Stimulated activated CD8-positive, alpha-beta memory T cell treated with anti-CD3 and anti-CD28 coated beads, Interleukin-2, amount 100 ng/mL, for 48 hours (primary cell): ENCODE results near the gene OR2G6.
"Not testable (repeated sequence)": the region's sequence is repeated elsewhere in the genome, so short reads cannot be mapped to it uniquely, and the experiment has no call there.

Experiments
- DNase-seq, 2 donors: peaks; one replicate each; pipeline ENCODE4 v3.0.0-alpha.2; 2020; ENCODE audit warnings: low read depth in 2 of 2

Gene OR2G6

GRCh38 chr1:248574657-248575056 is 66.8 kb downstream of the OR2G6 start, which contains the start of gene OR2T34:
TSS of gene OR2T34 (minus strand) at chr1:248574757. CDS start at chr1:248574757, 0 bp downstream.
- DNase-seq: not testable (repeated sequence)

DNA sequence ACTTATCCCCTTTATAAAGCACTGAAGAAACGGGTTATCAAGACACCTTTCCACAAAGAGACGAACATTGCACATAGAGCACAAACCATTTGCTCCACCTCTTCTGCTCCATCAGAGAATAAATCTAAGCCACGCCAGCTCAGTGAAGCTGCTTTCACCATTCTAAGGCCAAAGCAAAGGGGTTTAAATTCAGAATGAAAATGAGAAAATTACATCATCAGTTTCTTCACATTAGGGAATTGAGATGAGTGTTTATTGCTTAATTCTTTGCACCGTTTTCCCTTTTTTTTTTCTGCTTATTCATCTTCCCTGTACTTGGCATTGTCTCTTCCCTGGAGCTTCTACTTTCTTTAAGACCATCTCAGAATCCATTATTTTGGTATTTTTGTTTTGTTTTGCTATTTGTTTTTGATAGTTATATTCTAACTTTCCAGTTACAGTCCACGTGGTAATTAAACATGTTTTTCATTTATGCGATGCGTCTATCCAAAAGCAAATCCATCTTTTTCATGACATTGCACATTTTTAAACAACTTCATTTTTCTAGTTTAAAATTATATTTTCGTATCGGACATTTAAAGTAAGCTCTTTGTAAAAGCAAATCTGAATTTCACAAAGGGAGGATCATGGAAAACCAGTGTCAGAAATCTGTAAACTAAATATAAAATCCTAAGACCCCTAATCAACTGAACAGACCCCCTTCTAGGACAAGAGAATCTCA is 68.5 kb downstream of the OR2G6 start:
- DNase-seq: no peak
